T-helper 2 cell (primary cell): ENCODE results near the gene CNTN4.
"Not testable (repeated sequence)": the region's sequence is repeated elsewhere in the genome, so short reads cannot be mapped to it uniquely, and the experiment has no call there.

Experiments
- DNase-seq, 5 experiments: peaks; one replicate each; pipeline versions ENCODE4 v3.0.0 to v3.0.0-alpha.2; 2012 to 2022

Gene CNTN4

DNA sequence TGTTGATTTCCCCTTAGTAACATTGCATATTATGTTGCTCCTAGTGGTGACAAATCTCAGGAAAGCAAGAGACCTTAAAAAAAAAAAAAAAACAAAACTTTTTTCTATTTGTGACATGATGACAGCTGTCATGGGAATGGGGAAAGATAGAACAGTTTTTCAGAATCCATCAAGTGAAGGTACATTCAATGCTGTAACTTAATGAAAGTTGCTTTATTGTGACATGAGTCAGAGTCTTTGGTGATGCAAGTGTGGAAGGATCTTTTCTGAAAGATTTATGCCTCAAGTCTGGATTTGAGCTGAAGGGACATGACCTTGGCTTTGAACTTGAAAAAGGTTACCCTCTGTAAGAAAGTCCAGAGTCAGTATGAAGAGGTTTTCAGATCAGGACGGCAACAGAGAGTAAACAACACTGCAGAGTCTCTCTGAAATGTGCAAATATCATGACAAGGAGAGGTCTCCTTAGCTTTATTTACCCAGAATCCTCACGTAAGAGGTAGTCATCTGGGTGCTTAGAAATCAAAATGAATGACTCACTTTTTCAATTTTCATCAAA is 424.7 kb downstream of the CNTN4 start:
- no peak for DNase-seq

- DNase-seq, result no peak
Measured at GRCh38 chr3:2525968-2526367, 427.3 kb downstream of the CNTN4 start.

DNA sequence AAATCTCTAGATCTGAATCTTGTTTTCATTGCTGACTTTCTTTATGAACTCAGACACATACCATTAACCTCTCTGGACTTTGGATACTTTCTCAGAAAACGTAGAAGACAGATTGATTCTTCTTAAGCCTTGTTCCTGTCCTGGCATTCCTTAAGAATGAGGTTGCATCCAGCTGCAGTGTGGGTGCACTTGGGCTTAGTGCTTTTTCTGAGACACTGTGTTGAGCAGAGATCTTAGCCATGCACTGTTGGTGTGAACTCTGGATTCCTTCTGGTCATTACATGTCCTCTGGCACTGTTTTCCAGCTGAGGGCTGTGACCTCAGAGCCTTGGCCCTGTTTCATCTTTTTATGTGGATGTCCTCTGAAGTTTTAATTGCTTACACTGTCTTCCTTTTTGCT is 428.3 kb downstream of the CNTN4 start:
- DNase-seq, result no peak

DNA sequence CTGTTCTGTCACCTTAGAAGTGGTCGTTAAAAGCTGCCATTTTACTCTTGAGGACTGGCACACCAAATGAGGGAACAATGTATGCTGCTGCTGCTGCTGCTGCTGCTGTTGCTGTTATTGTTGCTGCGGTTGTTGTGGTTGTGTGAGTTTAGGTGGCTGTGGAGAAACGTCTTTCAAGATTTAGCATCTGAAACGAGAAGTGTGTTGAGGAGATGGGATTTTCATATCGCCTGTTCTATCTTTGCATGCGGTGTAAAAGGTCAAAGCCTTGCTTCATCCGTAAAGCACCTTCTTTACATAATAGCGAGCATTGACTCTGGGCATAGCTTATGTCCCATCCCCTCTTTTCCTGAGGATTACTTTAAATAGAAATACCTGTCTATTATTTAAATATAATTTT is 428.7 kb downstream of the CNTN4 start:
- not testable (repeated sequence) for DNase-seq

DNA sequence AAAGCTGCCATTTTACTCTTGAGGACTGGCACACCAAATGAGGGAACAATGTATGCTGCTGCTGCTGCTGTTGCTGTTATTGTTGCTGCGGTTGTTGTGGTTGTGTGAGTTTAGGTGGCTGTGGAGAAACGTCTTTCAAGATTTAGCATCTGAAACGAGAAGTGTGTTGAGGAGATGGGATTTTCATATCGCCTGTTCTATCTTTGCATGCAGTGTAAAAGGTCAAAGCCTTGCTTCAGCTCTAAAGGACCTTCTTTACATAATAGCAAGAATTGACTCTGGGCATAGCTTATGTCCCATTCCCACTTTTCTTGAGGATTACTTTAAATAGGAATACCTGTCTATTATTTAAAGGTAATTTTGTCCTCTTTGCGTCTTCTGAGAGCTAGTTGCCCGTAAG is 436.1 kb downstream of the CNTN4 start:
- not testable (repeated sequence) for DNase-seq

DNA sequence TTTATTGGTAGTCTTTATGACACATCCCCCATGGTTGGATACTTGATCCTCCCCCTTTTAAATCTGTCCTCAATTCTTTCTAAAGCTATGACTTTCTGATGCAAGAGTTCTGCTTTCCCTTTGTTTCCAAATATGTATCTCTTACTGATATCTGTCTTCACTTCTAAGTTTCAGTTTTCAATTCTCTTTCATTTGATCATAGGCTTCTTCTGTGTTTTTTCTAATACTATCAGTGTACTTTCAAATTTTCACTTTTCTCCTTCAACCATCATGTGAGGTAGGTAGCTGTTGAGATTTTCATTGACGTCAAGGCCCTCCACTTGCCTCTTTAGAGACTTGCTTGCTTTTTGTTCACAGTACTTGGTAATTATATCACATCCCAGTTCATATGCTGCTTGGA is 436.5 kb downstream of the CNTN4 start:
- no peak for DNase-seq

GRCh38 chr3:2536575-2536974 is 437.9 kb downstream of the CNTN4 start:
- DNase-seq, result no peak

- no peak for DNase-seq
Measured at GRCh38 chr3:2540115-2540514, 441.4 kb downstream of the CNTN4 start.

DNA sequence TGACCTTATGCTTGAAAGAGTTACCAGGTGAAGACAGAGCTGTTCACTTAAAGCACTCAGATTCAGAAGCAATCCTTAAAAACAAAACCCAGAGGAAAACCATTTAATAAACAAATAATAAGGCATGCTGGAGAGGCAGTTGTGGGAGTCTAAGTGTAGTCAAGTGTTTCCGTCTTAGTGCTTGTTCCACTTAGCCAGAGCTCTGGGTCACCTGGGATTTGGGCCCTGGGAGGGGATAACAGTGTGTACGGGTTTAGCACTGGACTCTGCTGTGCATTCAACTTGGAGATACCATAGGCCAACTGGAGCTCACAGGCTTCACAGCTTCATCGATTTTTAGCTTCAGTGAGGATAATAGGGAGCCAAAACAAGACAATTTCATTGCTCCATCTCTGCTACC is 444.6 kb downstream of the CNTN4 start:
- DNase-seq, result no peak

DNA sequence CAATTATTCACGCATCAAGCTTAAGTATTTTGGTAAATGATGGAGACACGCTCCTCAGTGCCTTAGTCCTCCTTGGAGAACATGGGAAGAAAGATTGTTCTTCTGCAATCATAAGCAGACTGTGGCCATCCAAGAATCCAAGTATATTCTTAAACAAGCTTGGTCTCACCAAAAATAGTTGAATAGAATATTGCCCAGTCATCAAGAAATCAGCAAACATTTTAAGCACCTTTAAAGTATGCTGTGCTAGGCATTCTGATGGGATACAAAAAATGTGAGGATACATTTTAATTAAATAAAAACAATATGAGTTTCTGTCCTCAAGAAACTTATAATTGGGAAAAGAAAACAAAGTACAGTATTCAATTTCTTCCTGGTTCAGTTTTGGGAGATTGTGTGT is 445.5 kb downstream of the CNTN4 start:
- no peak for DNase-seq

DNA sequence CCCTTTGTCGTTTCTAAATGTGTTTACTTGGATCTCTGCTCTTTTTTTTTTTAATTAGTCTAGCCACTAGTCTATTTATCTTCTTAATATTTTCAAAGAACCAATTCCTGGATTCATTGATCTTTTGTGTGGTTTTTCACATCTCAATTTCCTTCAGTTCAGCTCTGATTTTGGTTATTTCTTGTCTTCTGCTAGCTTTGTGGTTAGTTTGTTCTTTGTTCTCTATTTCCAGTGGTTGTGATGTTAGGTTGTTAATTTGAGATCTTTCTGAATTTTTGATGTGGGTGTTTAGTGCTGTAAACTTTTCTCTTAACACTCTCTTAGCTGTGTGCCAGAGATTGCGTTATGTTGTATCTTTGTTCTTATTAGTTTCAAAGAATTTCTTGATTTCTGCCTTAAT is 446.1 kb downstream of the CNTN4 start:
- DNase-seq, result no peak

- DNase-seq, result no peak
Measured at GRCh38 chr3:2547049-2547448, 448.4 kb downstream of the CNTN4 start.

DNA sequence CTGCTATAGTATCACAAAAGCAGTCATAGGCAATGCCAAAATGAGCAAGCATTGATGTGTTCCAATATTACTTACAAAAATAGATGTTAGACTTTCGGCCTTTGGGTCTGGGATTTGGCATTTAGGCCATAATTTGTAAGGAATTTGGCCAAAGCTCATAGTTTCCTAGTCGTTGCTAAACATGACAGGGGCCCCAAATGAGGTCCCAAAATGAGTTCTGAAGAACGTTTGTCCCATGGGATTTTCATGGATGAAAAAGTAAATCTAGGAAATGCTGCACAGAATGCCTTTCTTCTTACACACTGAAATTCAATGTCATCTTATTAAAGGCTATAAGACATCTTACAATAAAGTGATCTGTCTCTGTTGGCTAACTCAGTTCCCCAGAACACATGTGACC is 456.0 kb downstream of the CNTN4 start:
- no peak for DNase-seq

GRCh38 chr3:2558796-2559195 is 460.1 kb downstream of the CNTN4 start:
- no peak for DNase-seq

- no peak for DNase-seq
Measured at GRCh38 chr3:2567451-2567850, 468.8 kb downstream of the CNTN4 start.

- DNase-seq, result no peak
Measured at GRCh38 chr3:2568156-2568555, 469.5 kb downstream of the CNTN4 start.

DNA sequence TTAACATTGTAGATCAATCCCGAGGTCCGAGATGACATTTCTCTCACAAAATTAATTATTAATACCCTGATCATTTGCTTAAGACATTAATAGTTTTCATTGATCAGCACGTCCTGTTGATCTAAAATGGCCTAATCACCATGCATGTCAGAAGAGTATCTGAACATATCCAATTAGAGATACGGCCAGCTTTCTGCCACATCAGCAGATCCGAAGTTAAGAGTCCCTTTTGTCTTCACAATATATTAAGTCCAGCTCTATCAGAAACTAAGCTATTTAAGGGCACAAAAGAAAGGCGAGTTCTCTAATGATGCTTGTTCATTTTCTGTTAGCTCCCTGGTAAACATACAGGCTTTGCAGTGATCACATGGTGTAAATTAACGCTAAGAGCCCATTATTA is 470.3 kb downstream of the CNTN4 start:
- no peak for DNase-seq

GRCh38 chr3:2577571-2577970 is 478.9 kb downstream of the CNTN4 start:
- DNase-seq, result no peak

- no peak for DNase-seq
Measured at GRCh38 chr3:2578560-2578959, 479.9 kb downstream of the CNTN4 start.

GRCh38 chr3:2579206-2579605 is 480.5 kb downstream of the CNTN4 start:
- DNase-seq, result no peak

GRCh38 chr3:2583046-2583445 is 484.4 kb downstream of the CNTN4 start:
- DNase-seq, result no peak

- DNase-seq, result no peak
Measured at GRCh38 chr3:2589336-2589969, 490.8 kb downstream of the CNTN4 start.

DNA sequence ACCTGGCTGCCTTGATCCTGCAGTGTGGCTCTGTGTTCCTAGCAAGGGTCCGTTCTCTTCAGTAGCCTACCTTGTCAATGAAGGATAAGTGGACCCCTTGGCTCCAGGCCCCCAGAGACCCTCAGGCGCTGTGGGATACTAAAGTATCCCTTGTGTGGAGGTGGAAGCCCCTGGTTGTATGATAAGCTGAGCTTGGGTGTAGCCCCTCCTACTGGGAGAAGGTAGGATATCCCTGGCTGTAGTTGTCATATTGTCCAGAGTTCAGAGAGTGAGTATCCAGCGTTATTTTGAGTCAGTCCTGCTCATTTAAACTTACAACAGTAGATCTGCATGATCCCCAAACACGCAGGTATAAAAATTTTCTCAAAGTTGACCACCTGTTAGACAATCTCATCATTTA is 496.8 kb downstream of the CNTN4 start:
- DNase-seq, result no peak

DNA sequence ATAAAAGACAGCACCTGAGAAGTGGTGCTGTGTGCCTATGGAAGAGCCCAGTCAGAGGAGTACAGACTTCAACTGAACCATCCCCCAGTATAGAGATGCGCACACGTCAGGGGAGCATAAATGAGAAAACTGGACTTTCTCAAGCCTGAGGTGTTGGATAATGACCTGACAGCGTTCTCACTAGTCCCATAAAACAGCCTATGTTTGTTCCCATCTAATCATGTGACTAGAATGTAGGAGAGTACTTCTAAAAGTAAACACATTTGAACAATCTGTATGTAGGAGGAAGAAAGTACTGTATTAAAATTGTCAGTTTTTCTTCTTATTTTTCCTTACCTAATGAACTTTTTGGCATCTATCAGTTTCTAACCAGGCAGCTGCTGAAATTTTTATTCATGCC is 498.9 kb downstream of the CNTN4 start:
- DNase-seq, result no peak

- DNase-seq, result no peak
Measured at GRCh38 chr3:2599471-2599870, 500.8 kb downstream of the CNTN4 start.
